ENCODE measurements around the gene ARID2. TPM values are rescaled to one million over a fixed set of nuclear protein-coding genes. Genes with fewer than 3 reads are reported as not detected.

Gene ARID2
- total RNA-seq, 4 donors from 2014 or later, result 25.3 to 40.4 (median 30.6) TPM

- 94 to 96% methylated on average over 5 of the region's 5 CpGs for WGBS, 2 donors
- TF ChIP-seq POLR2A (IDR thresholded peaks at IDR 0.05), result no peak
- no peak for TF ChIP-seq CTCF (IDR thresholded peaks at IDR 0.05)
- intact Hi-C loops (cut with DNase I; ENCODE audit: low total_unique reads), result no loop called here
- H3K4me3 ChIP-seq (ENCODE audit: low read depth, poor library complexity, severe bottlenecking), result no peak overlapping the region
- DNase-seq (ENCODE audit: low spot score in 2 of 2), result no peak
These were observed 64.9 kb downstream of the ARID2 start for GRCh38 chr12:45794422-45794821.

- no peak for TF ChIP-seq POLR2A (IDR thresholded peaks at IDR 0.05)
- TF ChIP-seq CTCF (IDR thresholded peaks at IDR 0.05), result no peak
- WGBS, 2 donors, result 100% methylated on average over 2 of the region's 2 CpGs
- H3K4me3 ChIP-seq (ENCODE audit: low read depth, poor library complexity, severe bottlenecking), result no peak overlapping the region
- intact Hi-C loops (cut with DNase I; ENCODE audit: low total_unique reads), result no loop called here
- DNase-seq (ENCODE audit: low spot score in 2 of 2), result no peak
These were observed 72.1 kb downstream of the ARID2 start for GRCh38 chr12:45801625-45802024.

GRCh38 chr12:45803111-45803510 is 73.6 kb downstream of the ARID2 start:
- TF ChIP-seq CTCF (IDR thresholded peaks at IDR 0.05) (no peak), POLR2A (IDR thresholded peaks at IDR 0.05) (no peak)
- no peak overlapping the region for H3K4me3 ChIP-seq (ENCODE audit: low read depth, poor library complexity, severe bottlenecking)
- no peak for DNase-seq (ENCODE audit: low spot score in 2 of 2)
- intact Hi-C loops (cut with DNase I; ENCODE audit: low total_unique reads), result no loop called here

GRCh38 chr12:45816652-45817051 is 87.1 kb downstream of the ARID2 start:
- no peak overlapping the region for H3K4me3 ChIP-seq (ENCODE audit: low read depth, poor library complexity, severe bottlenecking)
- intact Hi-C loops (cut with DNase I; ENCODE audit: low total_unique reads), result no loop called here
- TF ChIP-seq POLR2A (IDR thresholded peaks at IDR 0.05), result no peak
- TF ChIP-seq CTCF (IDR thresholded peaks at IDR 0.05), result no peak
- DNase-seq (ENCODE audit: low spot score in 2 of 2), result no peak
- 73 to 74% methylated on average over 1 of the region's 1 CpG for WGBS, 2 donors

- intact Hi-C loops (cut with DNase I; ENCODE audit: low total_unique reads), result no loop called here
- TF ChIP-seq POLR2A (IDR thresholded peaks at IDR 0.05), result no peak
- TF ChIP-seq CTCF (IDR thresholded peaks at IDR 0.05), result no peak
- DNase-seq (ENCODE audit: low spot score in 2 of 2), result no peak
- WGBS, 2 donors, result 90 to 91% methylated on average over 3 of the region's 3 CpGs
- H3K4me3 ChIP-seq (ENCODE audit: low read depth, poor library complexity, severe bottlenecking), result no peak overlapping the region
These were observed 98.5 kb downstream of the ARID2 start for GRCh38 chr12:45827974-45828373.

- intact Hi-C loops (cut with DNase I; ENCODE audit: low total_unique reads), result no loop called here
- 48 to 59% methylated on average over 2 of the region's 2 CpGs for WGBS, 2 donors
- TF ChIP-seq CTCF (IDR thresholded peaks at IDR 0.05) (no peak), POLR2A (IDR thresholded peaks at IDR 0.05) (no peak)
These were observed 98.9 kb downstream of the ARID2 start for GRCh38 chr12:45828402-45828801.

More at GRCh38 chr12:45828402-45828801, 98.9 kb downstream of the ARID2 start:
- no peak for DNase-seq (ENCODE audit: low spot score in 2 of 2)
- no peak overlapping the region for H3K4me3 ChIP-seq (ENCODE audit: low read depth, poor library complexity, severe bottlenecking)
